ENCODE results near the gene RNU1-4. TPM values are rescaled to one million over a fixed set of nuclear protein-coding genes. Genes with fewer than 3 reads are reported as not detected.
"Not testable (repeated sequence)": the region's sequence is repeated elsewhere in the genome, so short reads cannot be mapped to it uniquely, and the experiment has no call there.

RNU1-4 gene
- under 0.01 TPM in 1 of 2 replicates, not detected in the other for polyA plus RNA-seq (2011; rRNA removed)
- 32,191 and 46,154 TPM in 2 replicates for polyA minus RNA-seq (2011; rRNA and poly(A)+ RNA removed)

GRCh38 chr1:16740047-16740964, at the start of gene RNU1-4:
RNU1-4 (plus strand) TSS chr1:16740516.
- H3K9me3 ChIP-seq (ENCODE audit: control insufficient read depth, insufficient read depth, low read length); POLR2A ChIA-PET; H3K27me3 ChIP-seq (ENCODE audit: control insufficient read depth, insufficient read depth, low read length); H3K27ac ChIP-seq (ENCODE audit: low read depth, low read length); H3K4me3 ChIP-seq (ENCODE audit: low read depth, low read length); DNase-seq (ENCODE audit: low read depth, low spot score); CTCF ChIA-PET: not testable (repeated sequence)

DNA sequence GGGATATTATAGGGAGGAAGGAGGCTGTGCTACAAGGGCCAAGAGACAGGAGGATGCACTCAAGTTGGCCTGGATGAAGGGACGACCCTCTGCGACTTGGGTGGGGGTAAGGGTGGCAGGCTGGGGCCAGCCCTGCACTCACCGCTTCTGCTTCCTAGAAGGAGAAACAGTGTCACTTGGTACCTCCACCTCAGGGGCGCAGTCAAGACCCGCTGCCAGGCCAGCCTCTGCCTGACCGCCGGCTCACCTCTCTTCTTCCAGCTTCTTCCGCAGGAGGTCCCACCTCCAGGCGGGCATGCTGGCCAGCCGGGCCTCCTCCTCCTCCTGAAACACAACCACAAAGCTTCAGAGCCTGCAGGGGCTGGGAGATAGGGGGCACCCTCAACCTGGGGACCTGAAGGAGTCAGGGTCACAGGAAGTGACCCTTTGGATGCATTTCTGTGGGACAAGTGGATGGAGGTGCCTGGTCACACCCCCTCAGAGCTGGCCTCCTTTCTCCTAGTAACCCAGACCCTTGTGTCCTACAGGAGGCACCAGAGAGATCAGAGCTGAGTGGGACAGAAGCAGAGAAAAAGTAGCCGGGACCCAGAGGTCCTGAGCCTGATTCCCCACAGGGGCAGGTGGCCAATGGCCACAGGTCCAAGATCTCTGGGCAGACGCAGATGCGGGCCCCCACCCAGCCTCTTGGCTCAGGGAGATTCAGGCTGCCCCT, 49.2 kb upstream of the RNU1-4 start:
- H3K4me3 ChIP-seq (ENCODE audit: low read depth, low read length); H3K27me3 ChIP-seq (ENCODE audit: control insufficient read depth, insufficient read depth, low read length); DNase-seq (ENCODE audit: low read depth, low spot score); POLR2A ChIA-PET; H3K27ac ChIP-seq (ENCODE audit: low read depth, low read length); H3K9me3 ChIP-seq (ENCODE audit: control insufficient read depth, insufficient read depth, low read length): not testable (repeated sequence)
- CTCF ChIA-PET, result interaction anchor here (0.6 kb wide), 1 partner anchor 56 kb away, joined by 5 read pairs; no protein-coding TSS in a partner anchor

GRCh38 chr1:16692283-16692682, 48.0 kb upstream of the RNU1-4 start:
- H3K4me3 ChIP-seq (ENCODE audit: low read depth, low read length); H3K27ac ChIP-seq (ENCODE audit: low read depth, low read length); DNase-seq (ENCODE audit: low read depth, low spot score); POLR2A ChIA-PET; H3K27me3 ChIP-seq (ENCODE audit: control insufficient read depth, insufficient read depth, low read length); CTCF ChIA-PET; H3K9me3 ChIP-seq (ENCODE audit: control insufficient read depth, insufficient read depth, low read length): not testable (repeated sequence)

DNA sequence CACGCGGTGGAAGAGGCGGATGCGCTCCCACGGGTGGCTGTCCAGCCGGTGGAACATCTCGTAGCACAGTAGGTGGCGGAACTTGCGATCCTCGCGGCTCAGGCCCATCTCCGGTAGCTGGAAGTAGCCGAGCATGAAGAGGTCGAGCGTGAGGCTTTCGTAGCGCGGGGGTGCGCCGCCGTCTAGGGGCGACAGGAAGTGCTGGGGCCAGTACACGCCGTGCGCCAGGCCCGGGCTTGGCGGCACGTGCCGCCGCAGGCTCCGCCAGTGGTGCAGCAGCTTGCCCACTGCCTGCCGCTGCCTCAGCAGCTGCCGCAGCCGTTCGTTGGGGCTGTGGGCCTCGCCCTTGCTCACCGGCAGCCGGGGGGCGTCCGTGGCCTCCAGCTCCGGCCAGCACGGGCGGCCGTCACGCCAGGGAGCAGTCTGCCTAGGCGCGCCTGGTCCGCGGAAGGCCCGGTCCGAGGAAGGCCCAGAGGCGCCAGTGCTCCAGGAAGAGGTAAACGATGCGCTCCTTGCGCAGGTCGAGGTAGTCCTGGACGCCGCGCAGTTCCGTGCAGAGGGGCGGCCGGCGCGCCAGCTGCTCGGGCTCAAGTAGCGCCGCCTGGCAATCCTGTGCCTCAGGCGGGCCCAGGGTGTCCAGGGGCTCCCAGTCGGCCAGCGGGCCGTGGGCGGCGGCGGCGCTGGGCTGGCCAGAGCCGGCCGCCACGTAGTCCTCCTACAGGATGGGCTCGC, 47.4 kb upstream of the RNU1-4 start:
- POLR2A ChIA-PET; H3K4me3 ChIP-seq (ENCODE audit: low read depth, low read length); H3K27me3 ChIP-seq (ENCODE audit: control insufficient read depth, insufficient read depth, low read length); H3K27ac ChIP-seq (ENCODE audit: low read depth, low read length); DNase-seq (ENCODE audit: low read depth, low spot score); CTCF ChIA-PET; H3K9me3 ChIP-seq (ENCODE audit: control insufficient read depth, insufficient read depth, low read length): not testable (repeated sequence)

- H3K9me3 ChIP-seq (ENCODE audit: control insufficient read depth, insufficient read depth, low read length); CTCF ChIA-PET; H3K4me3 ChIP-seq (ENCODE audit: low read depth, low read length); H3K27me3 ChIP-seq (ENCODE audit: control insufficient read depth, insufficient read depth, low read length); DNase-seq (ENCODE audit: low read depth, low spot score); H3K27ac ChIP-seq (ENCODE audit: low read depth, low read length); POLR2A ChIA-PET: not testable (repeated sequence)
These were observed 46.6 kb upstream of the RNU1-4 start for GRCh38 chr1:16693449-16694307.

GRCh38 chr1:16694308-16694702, 46.0 kb upstream of the RNU1-4 start:
- H3K9me3 ChIP-seq (ENCODE audit: control insufficient read depth, insufficient read depth, low read length); H3K27me3 ChIP-seq (ENCODE audit: control insufficient read depth, insufficient read depth, low read length); H3K27ac ChIP-seq (ENCODE audit: low read depth, low read length); DNase-seq (ENCODE audit: low read depth, low spot score); CTCF ChIA-PET; POLR2A ChIA-PET; H3K4me3 ChIP-seq (ENCODE audit: low read depth, low read length): not testable (repeated sequence)

GRCh38 chr1:16696507-16697150, 43.7 kb upstream of the RNU1-4 start:
- POLR2A ChIA-PET; H3K4me3 ChIP-seq (ENCODE audit: low read depth, low read length); DNase-seq (ENCODE audit: low read depth, low spot score); H3K27ac ChIP-seq (ENCODE audit: low read depth, low read length); H3K27me3 ChIP-seq (ENCODE audit: control insufficient read depth, insufficient read depth, low read length); H3K9me3 ChIP-seq (ENCODE audit: control insufficient read depth, insufficient read depth, low read length); CTCF ChIA-PET: not testable (repeated sequence)

- H3K27ac ChIP-seq (ENCODE audit: low read depth, low read length); POLR2A ChIA-PET; H3K27me3 ChIP-seq (ENCODE audit: control insufficient read depth, insufficient read depth, low read length); DNase-seq (ENCODE audit: low read depth, low spot score); H3K9me3 ChIP-seq (ENCODE audit: control insufficient read depth, insufficient read depth, low read length); H3K4me3 ChIP-seq (ENCODE audit: low read depth, low read length); CTCF ChIA-PET: not testable (repeated sequence)
These were observed 43.2 kb upstream of the RNU1-4 start for GRCh38 chr1:16697152-16697551.

DNA sequence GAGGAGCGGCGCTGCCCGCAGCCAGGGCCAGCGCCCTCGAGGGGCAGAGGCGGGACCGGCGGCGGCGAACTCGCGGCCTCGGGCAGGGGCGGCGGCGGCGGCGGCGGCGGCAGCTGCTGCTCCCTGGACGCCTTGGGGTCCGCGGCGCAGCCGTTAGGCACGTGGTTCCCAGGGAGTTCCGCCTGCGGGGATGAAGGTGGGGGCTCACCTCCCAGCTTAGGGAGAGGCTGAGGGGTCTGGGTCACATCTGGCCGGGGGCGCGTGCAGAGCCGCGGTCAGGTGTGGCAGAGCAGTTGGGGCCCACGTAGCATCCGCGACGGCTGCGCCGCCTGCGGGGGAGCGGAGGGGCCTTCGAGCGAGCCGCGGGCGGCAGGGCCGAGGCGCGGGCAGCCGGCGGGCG, 40.9 kb upstream of the RNU1-4 start:
- H3K27me3 ChIP-seq (ENCODE audit: control insufficient read depth, insufficient read depth, low read length); H3K4me3 ChIP-seq (ENCODE audit: low read depth, low read length); H3K27ac ChIP-seq (ENCODE audit: low read depth, low read length); POLR2A ChIA-PET; H3K9me3 ChIP-seq (ENCODE audit: control insufficient read depth, insufficient read depth, low read length); DNase-seq (ENCODE audit: low read depth, low spot score): not testable (repeated sequence)
- CTCF ChIA-PET, result interaction anchor here (1.1 to 1.2 kb wide), 2 partner anchors 14 to 91 kb away, joined by 3 read pairs; no protein-coding TSS in a partner anchor

GRCh38 chr1:16700138-16700895, 40.0 kb upstream of the RNU1-4 start:
- POLR2A ChIA-PET; H3K27me3 ChIP-seq (ENCODE audit: control insufficient read depth, insufficient read depth, low read length); DNase-seq (ENCODE audit: low read depth, low spot score); H3K4me3 ChIP-seq (ENCODE audit: low read depth, low read length); H3K9me3 ChIP-seq (ENCODE audit: control insufficient read depth, insufficient read depth, low read length); H3K27ac ChIP-seq (ENCODE audit: low read depth, low read length): not testable (repeated sequence)
- CTCF ChIA-PET, result interaction anchor here (1.1 kb wide), 1 partner anchor 15 kb away, joined by 3 read pairs; no protein-coding TSS in a partner anchor
